ENCODE results near the gene ZDHHC1. TPM values are rescaled to one million over a fixed set of nuclear protein-coding genes. Genes with fewer than 3 reads are reported as not detected.

Gene ZDHHC1
- total and polyA plus RNA-seq, 2 of the 13 experiments (the other 11 are each of a cell fraction or from before 2014, with no cell fraction given): 0.51 to 1.1 TPM

GRCh38 chr16:67431775-67432505 lies 15.7 kb upstream of the ZDHHC1 start:
- 8% methylated on average over 11 of the region's 13 CpGs for WGBS (ENCODE audit: low lambda C conversion rate)
- intact Hi-C loops (cut with micrococcal nuclease; ENCODE audit: unreplicated experiment) (no loop called here), in situ Hi-C loops (cut with HindIII; ENCODE audit: extremely low pct_ligation_motif_present, low pct_unique_long_range_greater_than_20kb) (loop anchor here (5.0 kb wide), 1 partner anchor 35 kb away; no protein-coding TSS in a partner anchor)
- ATAC-seq: no peak
- H3K36me3 ChIP-seq (replicated peaks in 1 of 2; ENCODE audit: control insufficient read depth in 1 of 2, insufficient read depth in 2 of 2, low read length in 2 of 2): no peaks in the 10 kb centered on the region
- H3K4me1 ChIP-seq (ENCODE audit: insufficient read depth, low read length): peaks cover 48% of the 10 kb centered on the region
- peak overlapping the region; percentile 79 for H3K9ac ChIP-seq (ENCODE audit: insufficient read depth, low read depth, low read length)
- peak overlapping the region; percentile 99 for H3K4me2 ChIP-seq (ENCODE audit: low read depth, low read length)
- no peak for FAIRE-seq
- no TSS peak for BruUV-seq (replicated peaks)
- H3K9me3 ChIP-seq (ENCODE audit: low read length): no peaks in the 10 kb centered on the region
- peaks cover 0 to 2% of the 10 kb centered on the region in 2 experiments; a peak in 1 of 5 replicates for H3K27me3 ChIP-seq (ENCODE audit: control insufficient read depth in 1 of 2, insufficient read depth in 2 of 2, low read length in 2 of 2)
- H3K4me3 ChIP-seq (replicated peaks in 1 of 3; ENCODE audit: insufficient read depth in 1 of 3, low read depth in 2 of 3, low read length in 3 of 3): peak overlapping the region; percentile 67 to 92 (median 79)
- H3K79me2 ChIP-seq (ENCODE audit: insufficient read depth, low read length): no peaks in the 10 kb centered on the region
- H4K20me1 ChIP-seq (ENCODE audit: insufficient read depth, low read length): no peaks in the 10 kb centered on the region
- ChIA-PET CTCF (ENCODE audit: low intra/inter-chr PET ratio, low total read pairs) (no interaction called here), POLR2A (interaction anchor here (0.5 to 5.5 kb wide), 14 partner anchors 8 to 548 kb away, joined by 3 to 182 read pairs (median 3); partner anchors contain the start of genes ATP6V0D1, KCTD19, LRRC36 and TMEM208)
- H3K27ac ChIP-seq (ENCODE audit: extremely low read length, insufficient read depth, low read length): peak overlapping the region; percentile 82
- no peak for DNase-seq (ENCODE audit: low spot score)
- peak overlapping the region; percentile 45 for H2AFZ ChIP-seq (ENCODE audit: low read length)
- TF ChIP-seq PCBP1 (IDR thresholded peaks at IDR 0.05; ENCODE audit: borderline replicate concordance, low read depth, low read length): peak; percentile 89; the same call in 1 of the 2 replicates
- TF ChIP-seq MAFK (conservative IDR thresholded peaks at IDR 0.05 in 1 of 2, IDR thresholded peaks at IDR 0.05 in 1 of 2; ENCODE audit: low read length in 2 of 2): peak; percentile 46 to 62
- no peak for TF ChIP-seq ZNF331 (CRISPR knock-in tag; IDR thresholded peaks at IDR 0.05)
- no peak for TF ChIP-seq ZBTB40 (IDR thresholded peaks at IDR 0.05)
- 0 out of 2 replicates have a peak, but pooled peaks have one; percentile 11 for TF ChIP-seq ZBTB40 (CRISPR knock-in tag; IDR thresholded peaks at IDR 0.05)
- TF ChIP-seq FIP1L1 (IDR thresholded peaks at IDR 0.05; ENCODE audit: borderline replicate concordance, insufficient read depth, low read depth, low read length): no peak
- TF ChIP-seq HDAC1 (CRISPR knock-in tag; IDR thresholded peaks at IDR 0.05): peak; percentile 48; the same call in 1 of the 2 replicates
- TF ChIP-seq LCORL (IDR thresholded peaks at IDR 0.05): no peak
- peak; percentile 50; the same call in 1 of the 2 replicates for TF ChIP-seq LCORL (CRISPR knock-in tag; IDR thresholded peaks at IDR 0.05)
- no peak for TF ChIP-seq ZNF563 (CRISPR knock-in tag; IDR thresholded peaks at IDR 0.05)
- no peak for TF ChIP-seq RXRA (CRISPR knock-in tag; IDR thresholded peaks at IDR 0.05)
- peak; percentile 68 for TF ChIP-seq POLR2AphosphoS5 (IDR thresholded peaks at IDR 0.05; ENCODE audit: low read depth, low read length)
- TF ChIP-seq ZFP36L1 (CRISPR knock-in tag; IDR thresholded peaks at IDR 0.05): no peak
- TF ChIP-seq HNRNPLL (IDR thresholded peaks at IDR 0.05; ENCODE audit: low read depth, low read length, poor library complexity, severe bottlenecking): no peak
- TF ChIP-seq RARA (CRISPR knock-in tag; IDR thresholded peaks at IDR 0.05): no peak

All from HepG2 (cell line).